Ovary (tissue), 9 donors: ENCODE data around the gene ACSM6. TPM values are rescaled to one million over a fixed set of nuclear protein-coding genes. Genes with fewer than 3 reads are reported as not detected.
"Not testable (repeated sequence)": the region's sequence is repeated elsewhere in the genome, so short reads cannot be mapped to it uniquely, and the experiment has no call there.

Experiments used
- DNase-seq, 5 donors: peaks; one replicate each; pipeline ENCODE4 v3.0.0-alpha.2; 2019 to 2020
- H3K27ac ChIP-seq, 2 donors: fragments of 200-600 bp; one replicate each; pipeline versions ENCODE4 v1.5.1 to v1.8.0; 2019 to 2022
- H3K27me3 ChIP-seq: fragments of 200-600 bp; one replicate; pipeline ENCODE4 v1.8.0; 2022
- H3K36me3 ChIP-seq: fragments of 200-600 bp; sonication (generic); one replicate; pipeline ENCODE4 v1.5.1; 2019
- H3K4me1 ChIP-seq: one replicate; pipeline ENCODE4 v1.8.1; 2013; ENCODE audit warnings: mild to moderate bottlenecking, moderate library complexity; ENCODE audit not compliant: insufficient read depth
- H3K4me3 ChIP-seq: fragments of 200-600 bp; sonication (generic); one replicate; pipeline ENCODE4 v1.5.1; 2017
- H3K9me3 ChIP-seq, 2 donors: fragments of 200-600 bp in 1 of 2; sonication (generic) in 1 of 2; one replicate each; pipeline versions ENCODE4 v1.5.1 to v1.8.1; 2013 to 2019; ENCODE audit warnings: mild to moderate bottlenecking in 1 of 2, moderate library complexity in 1 of 2
- EP300 ChIP-seq: sonication (generic); formaldehyde crosslinking; IDR thresholded peaks from one replicate; pipeline ENCODE4 v1.6.1; 2017; ENCODE audit warnings: antibody characterized with exemption
- POLR2A ChIP-seq: fragments of 450-650 bp; IDR thresholded peaks from one replicate; pipeline ENCODE4 v1.6.1; 2017; ENCODE audit warnings: antibody characterized with exemption, mild to moderate bottlenecking, moderate library complexity
- WGBS, 3 donors: extraction: QIAGEN DNeasy Blood & Tissue Kit in 1 of 3; methylation state at CpG; one replicate each; pipeline versions ENCODE4 v1.1.5 to v1.1.7; 2013 to 2017; 5-methylcytosine and 5-hydroxymethylcytosine counted together
- intact Hi-C, 4 donors: fragments of 100-400 bp; cut with DNase I; formaldehyde crosslinking; loops; one replicate each; pipeline versions ENCODE4 v1.11.0 to v1.15.1; 2022 to 2023
- polyA plus RNA-seq, 2 donors: library from polyadenylated mRNA; stranded (reverse); fragments of 200-250 nt in 1 of 2; fragments of 350-450 nt in 1 of 2; fragmentation: Illumina TruSeq in 1 of 2; extraction: RNeasy Lipid Tissue Mini Kit (QIAGEN cat#74804) in 1 of 2; gene quantifications; one replicate each; pipeline ENCODE4 v1.2.3, GENCODE V29; 2013 to 2014
- total RNA-seq, 7 donors: library from RNA; depleted of rRNA in 2 of 7; stranded (reverse); fragments of >200 nt in 2 of 7; fragmentation: NEBNext Ultra II Directional in 3 of 7; extraction: Animal tissue kit (Norgen Biotek cat#: 25700) in 3 of 7; gene quantifications; one replicate each; pipeline versions ENCODE4 v1.1.0 to v1.2.4, GENCODE V29; 2016 to 2023
- TF ChIP-seq, protein P1 (sequence below), 3 donors: fragments of 450-650 bp in 2 of 3; fragments of 200-600 bp in 1 of 3; IDR thresholded peaks; one replicate each; pipeline versions ENCODE4 v1.5.1 to v1.8.0; 2016 to 2022; ENCODE audit warnings: antibody characterized with exemption in 3 of 3, mild to moderate bottlenecking in 1 of 3
- donor health status: DM: no; HTN: no; CAD: no; lungs with moderate emphysema.
- donor health status: DM: no; HTN: no; CAD: no.
- donor health status: Bipolar disorder and iron deficiency.
- donor health status: DM: yes; HTN: yes; CAD: no.
- donor health status: DM: no; HTN: no; CAD: no.
- donor health status: DM: yes; HTN: yes; CAD: no.

The ACSM6 gene
- total and polyA plus RNA-seq, 9 donors = 0.13 TPM; not detected in 8

DNA sequence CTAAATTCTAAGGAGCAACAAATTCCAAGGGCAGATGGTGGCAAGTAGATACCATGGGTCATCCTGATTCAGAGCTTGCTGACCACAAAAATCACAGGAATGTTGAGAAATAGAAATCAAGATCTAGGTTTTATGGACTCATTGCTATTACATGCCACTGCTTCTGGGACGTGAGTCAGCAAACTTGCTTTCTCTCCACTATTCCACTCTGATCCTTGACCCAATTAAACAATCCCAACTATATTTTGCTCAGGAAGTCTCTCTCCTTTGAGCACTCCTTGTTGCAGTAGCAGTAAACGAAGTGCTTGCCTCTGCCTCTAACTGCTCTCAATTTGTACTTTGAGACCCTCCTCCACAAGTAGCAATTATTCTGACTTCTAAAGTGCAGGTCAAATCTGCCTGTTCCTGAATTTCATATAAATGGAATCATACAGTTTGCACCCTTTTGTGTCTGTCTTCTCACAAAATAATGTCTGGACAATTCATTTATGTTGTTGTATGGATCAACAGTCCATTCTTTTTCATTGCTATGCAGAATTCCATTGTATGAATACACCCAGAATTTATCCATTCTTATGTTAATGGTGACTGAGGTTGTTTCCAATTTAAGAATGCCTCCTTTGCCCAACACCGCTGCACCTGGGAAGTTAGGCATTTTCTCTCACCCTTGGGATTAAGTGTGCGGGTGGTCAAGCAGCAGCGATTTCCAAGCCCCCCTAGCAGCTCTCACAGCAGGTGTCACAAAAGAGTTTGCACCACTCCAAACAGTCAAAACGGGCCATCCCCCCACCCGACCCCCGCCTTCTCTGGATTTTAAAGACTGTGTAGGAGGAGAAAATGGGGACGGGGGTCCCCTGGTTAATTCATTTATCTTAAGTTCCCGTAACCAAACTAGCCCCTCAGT is 35.9 kb downstream of the ACSM6 start:
- Histone ChIP-seq H3K9me3 (no peaks in the 10 kb centered on the region), H3K27ac (no peak overlapping the region), H3K27me3 (no peaks in the 10 kb centered on the region), H3K4me3 (no peak overlapping the region), H3K36me3 (no peaks in the 10 kb centered on the region), H3K4me1 (no peaks in the 10 kb centered on the region)
- no peak for TF ChIP-seq EP300
- no peak for TF ChIP-seq POLR2A
- TF ChIP-seq, protein P1, sequence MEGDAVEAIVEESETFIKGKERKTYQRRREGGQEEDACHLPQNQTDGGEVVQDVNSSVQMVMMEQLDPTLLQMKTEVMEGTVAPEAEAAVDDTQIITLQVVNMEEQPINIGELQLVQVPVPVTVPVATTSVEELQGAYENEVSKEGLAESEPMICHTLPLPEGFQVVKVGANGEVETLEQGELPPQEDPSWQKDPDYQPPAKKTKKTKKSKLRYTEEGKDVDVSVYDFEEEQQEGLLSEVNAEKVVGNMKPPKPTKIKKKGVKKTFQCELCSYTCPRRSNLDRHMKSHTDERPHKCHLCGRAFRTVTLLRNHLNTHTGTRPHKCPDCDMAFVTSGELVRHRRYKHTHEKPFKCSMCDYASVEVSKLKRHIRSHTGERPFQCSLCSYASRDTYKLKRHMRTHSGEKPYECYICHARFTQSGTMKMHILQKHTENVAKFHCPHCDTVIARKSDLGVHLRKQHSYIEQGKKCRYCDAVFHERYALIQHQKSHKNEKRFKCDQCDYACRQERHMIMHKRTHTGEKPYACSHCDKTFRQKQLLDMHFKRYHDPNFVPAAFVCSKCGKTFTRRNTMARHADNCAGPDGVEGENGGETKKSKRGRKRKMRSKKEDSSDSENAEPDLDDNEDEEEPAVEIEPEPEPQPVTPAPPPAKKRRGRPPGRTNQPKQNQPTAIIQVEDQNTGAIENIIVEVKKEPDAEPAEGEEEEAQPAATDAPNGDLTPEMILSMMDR (IDR thresholded peaks at IDR 0.05) = no peak
- WGBS, 3 donors = 38 to 48% (median 46%) methylated on average over 10 of the region's 10 CpGs
- no peak for DNase-seq
- intact Hi-C loops = no loop called here

DNA sequence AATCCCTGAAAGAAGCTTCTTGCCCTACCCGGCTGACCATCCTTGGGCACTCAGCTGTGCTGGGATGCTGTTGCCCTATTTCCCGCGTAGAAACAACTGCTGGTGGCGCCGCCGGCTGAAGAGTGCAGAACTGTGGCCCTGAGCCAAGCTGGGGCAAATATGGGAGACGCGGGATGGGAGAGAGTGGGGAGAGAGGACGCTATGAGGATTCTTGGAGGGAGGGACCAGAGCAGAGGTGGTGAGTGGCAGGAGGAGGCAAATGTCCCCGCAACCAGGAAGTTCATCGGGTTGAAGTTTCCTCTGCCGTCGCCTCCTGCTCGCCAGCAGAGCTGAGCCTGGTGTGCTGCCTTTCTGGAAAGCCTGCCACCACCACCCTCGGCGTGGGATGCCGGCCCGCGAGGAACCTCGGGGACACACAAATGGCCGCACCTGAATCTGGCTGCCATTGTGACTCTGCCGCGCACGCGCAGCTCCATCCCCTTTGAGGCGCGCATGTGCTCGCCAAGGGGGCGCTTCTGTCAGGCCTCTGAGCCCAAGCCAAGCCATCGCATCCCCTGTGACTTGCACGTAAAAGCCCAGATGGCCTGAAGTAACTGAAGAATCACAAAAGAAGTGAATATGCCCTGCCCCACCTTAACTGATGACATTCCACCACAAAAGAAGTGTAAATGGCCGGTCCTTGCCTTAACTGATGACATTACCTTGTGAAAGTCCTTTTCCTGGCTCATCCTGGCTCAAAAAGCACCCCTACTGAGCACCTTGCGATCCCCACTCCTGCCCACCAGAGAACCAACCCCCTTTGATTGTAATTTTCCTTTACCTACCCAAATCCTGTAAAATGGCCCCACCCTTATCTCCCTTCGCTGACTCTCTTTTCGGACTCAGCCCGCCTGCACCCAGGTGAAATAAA is 36.9 kb downstream of the ACSM6 start:
- H3K9me3 ChIP-seq, H3K4me1 ChIP-seq, H3K27me3 ChIP-seq, intact Hi-C loops, H3K27ac ChIP-seq, H3K36me3 ChIP-seq: not testable (repeated sequence)
- peak overlapping the region; percentile 24 for H3K4me3 ChIP-seq
- peak in 2 of 5 donors; percentile 41 for DNase-seq
- WGBS, 3 donors = 17 to 39% (median 30%) methylated on average over 36 of the region's 36 CpGs

DNA sequence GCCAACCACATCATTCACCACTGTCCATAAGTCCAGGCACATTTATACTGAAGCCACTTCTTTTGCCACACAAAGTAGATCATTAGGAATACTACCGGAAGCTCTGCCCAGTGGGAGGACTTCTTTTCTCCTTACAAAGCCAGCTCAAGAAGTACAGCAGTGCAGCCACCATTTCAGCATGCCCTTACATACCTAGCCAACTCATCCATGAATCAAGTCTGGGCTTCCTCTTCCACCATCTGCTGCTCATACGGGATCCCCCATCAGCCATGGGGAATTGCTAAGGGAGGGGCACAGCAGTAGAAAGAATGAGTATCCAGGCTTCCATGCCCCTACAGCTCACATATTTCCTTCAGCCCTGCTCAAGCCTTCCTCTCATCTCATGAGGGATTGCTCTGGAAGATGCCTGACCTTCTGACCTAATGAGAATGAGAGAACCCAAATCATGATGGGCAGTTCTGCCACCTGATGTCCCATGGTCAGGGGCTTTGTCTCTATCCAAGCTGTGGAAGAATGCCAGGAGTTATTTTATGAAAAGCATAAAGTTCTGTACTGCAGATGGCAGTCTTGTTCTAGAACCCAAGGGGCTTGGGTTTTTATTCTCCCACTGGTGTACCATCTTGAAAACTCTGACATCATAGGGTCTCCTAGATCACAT is 39.5 kb downstream of the ACSM6 start:
- Histone ChIP-seq H3K4me3 (no peak overlapping the region), H3K27me3 (no peaks in the 10 kb centered on the region), H3K9me3 (no peaks in the 10 kb centered on the region), H3K4me1 (no peaks in the 10 kb centered on the region), H3K36me3 (no peaks in the 10 kb centered on the region), H3K27ac (no peak overlapping the region)
- TF ChIP-seq, protein P1 (IDR thresholded peaks at IDR 0.05) = no peak
- TF ChIP-seq EP300 (no peak), POLR2A (no peak)
- intact Hi-C loops = no loop called here
- DNase-seq = no peak
- 73 to 91% (median 81%) methylated on average over 2 of the region's 2 CpGs for WGBS, 3 donors

DNA sequence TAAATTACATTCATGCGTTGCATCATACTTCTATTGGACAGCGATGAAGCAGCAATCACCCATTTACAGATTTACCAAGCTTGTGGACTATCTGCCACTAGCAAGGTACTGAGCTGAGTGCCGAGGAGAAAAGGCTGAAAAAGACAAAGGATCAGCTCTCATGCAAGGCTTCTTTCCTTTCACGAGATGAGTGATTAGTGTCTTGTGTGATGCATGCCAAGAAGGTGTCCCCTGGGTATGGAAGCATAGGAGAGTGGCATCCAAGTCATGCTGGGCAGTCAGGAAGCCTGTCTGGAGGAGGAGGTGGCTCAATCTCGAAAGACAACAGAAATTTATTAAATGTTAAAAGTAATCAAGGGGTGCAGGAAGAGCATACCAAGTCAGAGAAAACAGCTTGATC is 40.9 kb downstream of the ACSM6 start:
- TF ChIP-seq, protein P1 (IDR thresholded peaks at IDR 0.05) = no peak
- TF ChIP-seq POLR2A = no peak
- TF ChIP-seq EP300 = no peak
- Histone ChIP-seq H3K36me3 (no peaks in the 10 kb centered on the region), H3K27me3 (no peaks in the 10 kb centered on the region), H3K4me3 (no peak overlapping the region), H3K4me1 (no peaks in the 10 kb centered on the region), H3K9me3 (no peaks in the 10 kb centered on the region), H3K27ac (no peak overlapping the region)
- no peak for DNase-seq
- 73 to 79% (median 73%) methylated on average over 5 of the region's 5 CpGs for WGBS, 3 donors
- intact Hi-C loops = no loop called here
